IMR-90 (cell line): ENCODE results near the gene AXL. TPM values are rescaled to one million over a fixed set of nuclear protein-coding genes. Genes with fewer than 3 reads are reported as not detected.

ENCODE experiments used
- ATAC-seq: fragments of 200-7000 bp; cut with Tn5 transposase; 2 replicates; pipeline ENCODE4 v1.9.1; 2020; ENCODE audit warnings: low read depth, mild to moderate bottlenecking, moderate library complexity
- BruUV-seq: library from RNA; stranded (reverse); fragments of 400-500 nt; replicated peaks from 2 replicates; lab custom pipeline; 2021; lab: Mats Ljungman, UMichigan
- CTCF ChIA-PET: fragments of 300-600 bp; formaldehyde crosslinking; extraction: SDS; loops from one replicate; lab custom pipeline; 2021; ENCODE audit warnings: antibody characterized with exemption; lab: Yijun Ruan, JAX
- POLR2A ChIA-PET: fragments of 300-600 bp; sonication (Branson Sonifier 250); formaldehyde crosslinking; loops from one replicate; lab custom pipeline; 2022; ENCODE audit warnings: antibody characterized with exemption; ENCODE audit not compliant: unreplicated experiment; lab: Charles Lee
- DNase-seq: peaks from one replicate; pipeline ENCODE4 v3.0.0; 2013
- H2AFZ ChIP-seq: replicated peaks from 2 replicates; pipeline ENCODE3; 2013; ENCODE audit warnings: low read length, mild to moderate bottlenecking; ENCODE audit not compliant: poor library complexity
- H2AK5ac ChIP-seq: 2 replicates; pipeline ENCODE4 v1.6.1; 2013; ENCODE audit warnings: low read depth, low read length, inconsistent platforms
- H2AK9ac ChIP-seq: replicated peaks from 2 replicates; pipeline ENCODE3; 2013; ENCODE audit warnings: mild to moderate bottlenecking, low read depth, low read length, moderate library complexity; ENCODE audit not compliant: poor library complexity
- H2BK120ac ChIP-seq: 2 replicates; pipeline ENCODE4 v1.6.1; 2013; ENCODE audit warnings: low read depth, low read length, inconsistent platforms
- H2BK15ac ChIP-seq: 3 replicates; pipeline ENCODE4 v1.6.1; 2013; ENCODE audit warnings: low read depth, low read length, inconsistent platforms
- H2BK20ac ChIP-seq: 2 replicates; pipeline ENCODE4 v1.6.1; 2013; ENCODE audit warnings: low read depth, mild to moderate bottlenecking, inconsistent platforms, low read length, moderate library complexity
- H2BK5ac ChIP-seq: 2 replicates; pipeline ENCODE4 v1.6.1; 2013; ENCODE audit warnings: mild to moderate bottlenecking, low read depth, low read length, inconsistent platforms; ENCODE audit not compliant: poor library complexity, severe bottlenecking
- H3K14ac ChIP-seq: replicated peaks from 2 replicates; pipeline ENCODE4 v1.6.1; 2013; ENCODE audit warnings: low read depth, low read length, inconsistent platforms
- H3K18ac ChIP-seq: 2 replicates; pipeline ENCODE4 v1.6.1; 2013; ENCODE audit warnings: low read depth, low read length, control low read depth
- H3K23ac ChIP-seq: 2 replicates; pipeline ENCODE4 v1.6.1; 2013; ENCODE audit warnings: low read depth, low read length, inconsistent platforms
- H3K27ac ChIP-seq: 2 replicates; pipeline ENCODE4 v1.5.1; 2013; ENCODE audit warnings: mild to moderate bottlenecking, control low read depth, low read length; ENCODE audit not compliant: insufficient read depth
- H3K27me3 ChIP-seq: 2 replicates; pipeline ENCODE4 v1.6.1; 2013; ENCODE audit warnings: low read length; ENCODE audit not compliant: control insufficient read depth, insufficient read depth
- H3K36me3 ChIP-seq: 2 replicates; pipeline ENCODE4 v1.6.1; 2013; ENCODE audit warnings: low read length, mixed read lengths; ENCODE audit not compliant: control insufficient read depth, insufficient read depth
- H3K4ac ChIP-seq: 2 replicates; pipeline ENCODE4 v1.6.1; 2013; ENCODE audit warnings: low read depth, low read length, inconsistent platforms
- H3K4me1 ChIP-seq: 2 replicates; pipeline ENCODE4 v1.6.1; 2013; ENCODE audit warnings: low read length, mixed read lengths; ENCODE audit not compliant: control insufficient read depth, insufficient read depth
- H3K4me2 ChIP-seq: 2 replicates; pipeline ENCODE4 v1.6.1; 2013; ENCODE audit warnings: low read depth, mild to moderate bottlenecking, control low read depth, low read length, moderate library complexity
- H3K4me3 ChIP-seq: 2 replicates; pipeline ENCODE4 v1.5.1; 2013; ENCODE audit warnings: low read depth, mild to moderate bottlenecking, control low read depth, low read length, moderate library complexity; ENCODE audit not compliant: insufficient read depth
- H3K56ac ChIP-seq: 2 replicates; pipeline ENCODE4 v1.6.1; 2013; ENCODE audit warnings: low read length, inconsistent platforms; ENCODE audit not compliant: insufficient read depth; ENCODE audit errors: extremely low read depth
- H3K79me1 ChIP-seq, 2 experiments: 2 replicates each; pipeline ENCODE4 v1.6.1; 2013; ENCODE audit warnings: low read length in 2 of 2, inconsistent platforms in 1 of 2, low read depth in 1 of 2
- H3K9ac ChIP-seq: 2 replicates; pipeline ENCODE4 v1.6.1; 2013; ENCODE audit warnings: low read depth, low read length, control low read depth
- H3K9me1 ChIP-seq: 2 replicates; pipeline ENCODE4 v1.6.1; 2013; ENCODE audit warnings: low read length, inconsistent platforms; ENCODE audit not compliant: insufficient read depth
- H3K9me3 ChIP-seq: 2 replicates; pipeline ENCODE4 v1.6.1; 2013; ENCODE audit warnings: low read length; ENCODE audit not compliant: control insufficient read depth, insufficient read depth
- H4K20me1 ChIP-seq: 2 replicates; pipeline ENCODE4 v1.6.1; 2013; ENCODE audit warnings: low read length, inconsistent platforms; ENCODE audit not compliant: insufficient read depth
- H4K5ac ChIP-seq: 2 replicates; pipeline ENCODE4 v1.6.1; 2013; ENCODE audit warnings: mild to moderate bottlenecking, low read depth, low read length, control low read depth
- H4K8ac ChIP-seq, 2 experiments: 2 replicates each; pipeline ENCODE4 v1.6.1; 2013; ENCODE audit warnings: low read depth in 2 of 2, low read length in 2 of 2, control low read depth in 1 of 2, inconsistent platforms in 1 of 2
- H4K91ac ChIP-seq: 2 replicates; pipeline ENCODE4 v1.6.1; 2013; ENCODE audit warnings: low read depth, low read length, inconsistent platforms; ENCODE audit not compliant: insufficient read depth
- CHD1 ChIP-seq: IDR thresholded peaks from 2 replicates; pipeline ENCODE4 v1.6.1; 2012; ENCODE audit warnings: low read depth, low read length, improper control_type of control experiment
- RAD21 ChIP-seq: IDR thresholded peaks from 2 replicates; pipeline ENCODE4 v1.6.1; 2012; ENCODE audit warnings: low read length, improper control_type of control experiment
- WGBS, 2 experiments: methylation state at CpG; one replicate each; pipeline versions ENCODE4 v1.1.5 to v1.1.7; 2013; ENCODE audit warnings: missing lambda C conversion rate in 2 of 2; ENCODE audit not compliant: insufficient read length in 1 of 2; ENCODE audit errors: extremely low coverage in 2 of 2; 5-methylcytosine and 5-hydroxymethylcytosine counted together
- dilution Hi-C: fragments of 300-500 bp; cut with HindIII; formaldehyde crosslinking; loops from one replicate; pipeline ENCODE4 v1.14.3; 2018; ENCODE audit warnings: low sequenced_read_pairs; ENCODE audit not compliant: unreplicated experiment
- in situ Hi-C: fragments of 300-500 bp; cut with MboI; formaldehyde crosslinking; loops from 3 replicates; pipeline ENCODE4 v1.14.3; 2019; ENCODE audit warnings: low sequenced_read_pairs, inconsistent platforms, mixed read lengths
- intact Hi-C: fragments of 100-400 bp; cut with micrococcal nuclease; formaldehyde crosslinking; loops from 2 replicates; pipeline ENCODE4 v1.10.0; 2022
- polyA plus RNA-seq, 3 experiments: library from polyadenylated mRNA; depleted of rRNA; stranded (reverse); fragments of >200 nt; gene quantifications; 2 replicates each; pipeline ENCODE4 v1.2.3, GENCODE V29; 2012; ENCODE audit warnings: low replicate concordance in 1 of 3
- total RNA-seq: library from RNA; depleted of rRNA; stranded (reverse); fragments of >200 nt; gene quantifications from 2 replicates; pipeline ENCODE4 v1.2.3, GENCODE V29; 2012

AXL gene
- total and polyA plus RNA-seq, 2 of the 4 experiments (the other 2 are of a cell fraction), result 212 to 466 TPM

- H2AFZ ChIP-seq, result no peak overlapping the region
- intact Hi-C loops, result loop anchor here (1.0 kb wide), 1 partner anchor 24 kb away; no protein-coding TSS in a partner anchor
- H3K27me3 ChIP-seq, result no peaks in the 10 kb centered on the region
- no peak overlapping the region for H3K9ac ChIP-seq
- H3K23ac ChIP-seq, result no peak overlapping the region
- no peak overlapping the region for H3K56ac ChIP-seq
- no peak overlapping the region for H2BK15ac ChIP-seq
- H3K4me1 ChIP-seq, result peaks cover 24% of the 10 kb centered on the region
- dilution Hi-C loops, result no loop called here
- peak overlapping the region; percentile 2 for H2AK9ac ChIP-seq
- peaks cover 25% of the 10 kb centered on the region for H3K9me1 ChIP-seq
- no peak overlapping the region for H2BK20ac ChIP-seq
- no peak overlapping the region for H3K4me3 ChIP-seq
- H4K5ac ChIP-seq, result no peak overlapping the region
- H4K20me1 ChIP-seq, result peaks cover 59% of the 10 kb centered on the region
- CTCF ChIA-PET, result interaction anchor here (0.6 to 1.5 kb wide), 2 partner anchors 9 to 85 kb away, joined by 4 read pairs; no protein-coding TSS in a partner anchor
- H3K14ac ChIP-seq, result no peak overlapping the region
- no peak overlapping the region for H4K91ac ChIP-seq
- no peak overlapping the region for H3K4me2 ChIP-seq
- H4K8ac ChIP-seq, result no peak overlapping the region
- ATAC-seq (peak; percentile 22; the same call in 1 of the 2 replicates), DNase-seq (no peak)
- H3K36me3 ChIP-seq, result peaks cover 77% of the 10 kb centered on the region
- no peak overlapping the region for H3K27ac ChIP-seq
- no peak overlapping the region for H3K18ac ChIP-seq
- H3K4ac ChIP-seq, result no peak overlapping the region
- H2BK5ac ChIP-seq, result no peak overlapping the region
- H2AK5ac ChIP-seq, result 0 out of 2 replicates have a peak overlapping the region, but pooled peaks have one; percentile 27
- 17% methylated on average over 2 of the region's 10 CpGs; no CpG with 5 or more reads in 1 of the 2 experiments for WGBS, 2 experiments
- POLR2A ChIA-PET, result no interaction called here
- H3K9me3 ChIP-seq, result no peaks in the 10 kb centered on the region
- TF ChIP-seq RAD21 (no peak), CHD1 (0 out of 2 replicates have a peak, but pooled peaks have one; percentile 58)
- H3K79me1 ChIP-seq, result peaks cover 47 to 77% of the 10 kb centered on the region in 2 experiments
- no peak overlapping the region for H2BK120ac ChIP-seq
- no TSS peak for BruUV-seq
- in situ Hi-C loops, result no loop called here
Measured at GRCh38 chr19:41299046-41299754, 80.2 kb downstream of the AXL start.
